HCT116 (cell line): ENCODE results near the gene FHOD3. TPM values are rescaled to one million over a fixed set of nuclear protein-coding genes. Genes with fewer than 3 reads are reported as not detected.

ENCODE experiments used
- ATAC-seq: fragments of 200-7000 bp; cut with Tn5 transposase; 2 replicates; pipeline ENCODE4 v1.9.1; 2020; ENCODE audit warnings: mild to moderate bottlenecking, moderate library complexity
- BruUV-seq: library from RNA; stranded (reverse); fragments of 400-500 nt; replicated peaks from 2 replicates; lab custom pipeline; 2021; lab: Mats Ljungman, UMichigan
- CTCF ChIA-PET: fragments of 300-600 bp; sonication (Branson Sonifier 250); formaldehyde crosslinking; loops from one replicate; lab custom pipeline; 2021; ENCODE audit warnings: antibody characterized with exemption; lab: Charles Lee
- POLR2A ChIA-PET: fragments of 300-600, 350-600 bp; sonication (Branson Sonifier 250); formaldehyde crosslinking; loops from one replicate; lab custom pipeline; 2021; ENCODE audit warnings: antibody characterized with exemption; lab: Charles Lee
- RAD21 ChIA-PET, 2 experiments: fragments of 300-600 bp; sonication (Branson Sonifier 250); formaldehyde crosslinking; loops; one replicate each; lab custom pipeline; 2023; ENCODE audit warnings: low total read pairs in 2 of 2; ENCODE audit not compliant: uncharacterized antibody in 2 of 2, unreplicated experiment in 2 of 2, low non-redundant PET in 1 of 2; lab: Charles Lee
- DNase-seq: peaks from one replicate; pipeline ENCODE4 v3.0.0-alpha.2; 2010; ENCODE audit warnings: low read depth, low spot score
- H2AFZ ChIP-seq: fragments of 200-600 bp; shearing (Covaris generic), sonication (generic); 2 replicates; pipeline ENCODE4 v1.6.1; 2017; ENCODE audit warnings: low read depth, mixed run types, mixed read lengths, antibody characterized with exemption, low read length; ENCODE audit not compliant: poor library complexity, severe bottlenecking
- H3K27ac ChIP-seq: 2 replicates; pipeline ENCODE4 v1.5.1; 2012; ENCODE audit warnings: low read depth, low read length
- H3K27me3 ChIP-seq: fragments of 200-600 bp; sonication (generic); 2 replicates; pipeline ENCODE4 v1.6.1; 2016; ENCODE audit warnings: mixed run types, low read length, mixed read lengths; ENCODE audit not compliant: insufficient read depth
- H3K36me3 ChIP-seq, 2 experiments: fragments of 200-500 bp in 1 of 2; fragments of 200-600 bp in 1 of 2; sonication (Bioruptor generic) in 1 of 2; sonication (generic) in 1 of 2; 2 replicates each; pipeline versions ENCODE4 v1.5.1 to v1.6.1; 2014 to 2016; ENCODE audit warnings: low read length in 2 of 2, inconsistent platforms in 1 of 2, mixed read lengths in 1 of 2, mixed run types in 1 of 2; ENCODE audit not compliant: insufficient read depth in 2 of 2, control insufficient read depth in 1 of 2
- H3K4me1 ChIP-seq, 2 experiments: fragments of 200-600 bp in 1 of 2; sonication (generic) in 1 of 2; 2 replicates each; pipeline versions ENCODE4 v1.5.1 to v1.6.1; 2012 to 2017; ENCODE audit warnings: low read length in 2 of 2, inconsistent platforms in 1 of 2, mild to moderate bottlenecking in 1 of 2, mixed read lengths in 1 of 2, mixed run types in 1 of 2, moderate library complexity in 1 of 2; ENCODE audit not compliant: insufficient read depth in 2 of 2, control insufficient read depth in 1 of 2
- H3K4me2 ChIP-seq: fragments of 200-600 bp; sonication (generic); 2 replicates; pipeline ENCODE4 v1.6.1; 2017; ENCODE audit warnings: mixed run types, low read length, mixed read lengths
- H3K4me3 ChIP-seq, 2 experiments: fragments of 200-600 bp in 1 of 2; sonication (generic) in 1 of 2; replicated peaks in 1 of 2; 2 replicates each; pipeline ENCODE4 v1.5.1; 2011 to 2016; ENCODE audit warnings: low read length in 2 of 2, control low read depth in 1 of 2, low read depth in 1 of 2, mild to moderate bottlenecking in 1 of 2, mixed read lengths in 1 of 2, mixed run types in 1 of 2
- H3K79me2 ChIP-seq: fragments of 200-600 bp; sonication (generic); 2 replicates; pipeline ENCODE4 v1.6.1; 2017; ENCODE audit warnings: mild to moderate bottlenecking, mixed run types, low read length, moderate library complexity, mixed read lengths; ENCODE audit not compliant: insufficient read depth
- H3K9ac ChIP-seq: fragments of 200-600 bp; sonication (generic); 2 replicates; pipeline ENCODE4 v1.6.1; 2016; ENCODE audit warnings: low read length, mixed read lengths
- H3K9me2 ChIP-seq: fragments of 200-600 bp; sonication (generic), shearing (Covaris generic); 2 replicates; pipeline ENCODE4 v1.6.1; 2017; ENCODE audit warnings: mixed run types, mild to moderate bottlenecking, moderate library complexity; ENCODE audit not compliant: insufficient read depth
- H3K9me3 ChIP-seq, 2 experiments: fragments of 200-500 bp in 1 of 2; fragments of 200-600 bp in 1 of 2; sonication (Bioruptor generic) in 1 of 2; sonication (generic) in 1 of 2; 2 replicates each; pipeline ENCODE4 v1.6.1; 2014 to 2017; ENCODE audit warnings: low read length in 2 of 2, mixed read lengths in 2 of 2, inconsistent platforms in 1 of 2, low read depth in 1 of 2, mild to moderate bottlenecking in 1 of 2, mixed run types in 1 of 2, moderate library complexity in 1 of 2; ENCODE audit not compliant: control insufficient read depth in 1 of 2, insufficient read depth in 1 of 2
- H4K20me1 ChIP-seq: fragments of 200-600 bp; sonication (generic), shearing (Covaris generic); 2 replicates; pipeline ENCODE4 v1.6.1; 2017; ENCODE audit warnings: mixed run types, mild to moderate bottlenecking, moderate library complexity; ENCODE audit not compliant: insufficient read depth
- CBX3 ChIP-seq: IDR thresholded peaks from 2 replicates; pipeline ENCODE4 v1.6.1; 2012; ENCODE audit warnings: low read depth
- CEBPB ChIP-seq: IDR thresholded peaks from 2 replicates; pipeline ENCODE4 v1.6.1; 2012; ENCODE audit warnings: low read depth
- ELF1 ChIP-seq: IDR thresholded peaks from 2 replicates; pipeline ENCODE4 v1.6.1; 2012; ENCODE audit warnings: low read depth, borderline replicate concordance
- EZH2phosphoT487 ChIP-seq: fragments of 200-600 bp; IDR thresholded peaks from 2 replicates; pipeline ENCODE4 v1.6.1; 2018; ENCODE audit warnings: antibody characterized with exemption, borderline replicate concordance
- FOSL1 ChIP-seq: IDR thresholded peaks from 2 replicates; pipeline ENCODE4 v1.6.1; 2012; ENCODE audit warnings: low read depth
- JUND ChIP-seq: IDR thresholded peaks from 2 replicates; pipeline ENCODE4 v1.6.1; 2012
- POLR2A ChIP-seq: IDR thresholded peaks from 2 replicates; pipeline ENCODE4 v1.7.0; 2011; ENCODE audit warnings: borderline replicate concordance; ENCODE audit not compliant: insufficient read depth, insufficient read length; ENCODE audit errors: extremely low read depth
- RAD21 ChIP-seq: IDR thresholded peaks from 2 replicates; pipeline ENCODE4 v1.6.1; 2012; ENCODE audit warnings: low read depth, mild to moderate bottlenecking
- SP1 ChIP-seq: IDR thresholded peaks from 2 replicates; pipeline ENCODE4 v1.6.1; 2012; ENCODE audit warnings: low read depth
- YY1 ChIP-seq: IDR thresholded peaks from 2 replicates; pipeline ENCODE4 v1.6.1; 2011; ENCODE audit warnings: low read length, low read depth, moderate library complexity, mild to moderate bottlenecking; ENCODE audit not compliant: insufficient replicate concordance; ENCODE audit errors: extremely low read depth
- ZFX ChIP-seq: fragments of 450-650 bp; IDR thresholded peaks from 2 replicates; pipeline ENCODE4 v1.6.1; 2017
- intact Hi-C: fragments of 100-400 bp; cut with micrococcal nuclease; formaldehyde crosslinking; loops from 2 replicates; pipeline ENCODE4 v1.10.0; 2022
- total RNA-seq: library from RNA; stranded (reverse); gene quantifications from one replicate; pipeline ENCODE4 v1.2.1, GENCODE V29; 2021; ENCODE audit not compliant: unreplicated experiment
- TF ChIP-seq, protein P1 (sequence below): IDR thresholded peaks from 2 replicates; pipeline ENCODE4 v1.6.1; 2012
- TF ChIP-seq, protein P2 (sequence below), 3 experiments: fragments of 200-600 bp in 1 of 3; sonication (generic) in 1 of 3; IDR thresholded peaks in 2 of 3; conservative IDR thresholded peaks in 1 of 3; 2 replicates each; pipeline ENCODE4 v1.5.1; 2012 to 2017; ENCODE audit warnings: low read depth in 2 of 3, low read length in 2 of 3, antibody characterized with exemption in 1 of 3, borderline replicate concordance in 1 of 3, control low read depth in 1 of 3, mild to moderate bottlenecking in 1 of 3, mixed read lengths in 1 of 3, mixed run types in 1 of 3, moderate library complexity in 1 of 3; ENCODE audit not compliant: insufficient read depth in 1 of 3
- TF ChIP-seq, protein P3 (sequence below): IDR thresholded peaks from 2 replicates; pipeline ENCODE4 v1.6.1; 2011; ENCODE audit warnings: mild to moderate bottlenecking, low read length, moderate library complexity; ENCODE audit not compliant: insufficient replicate concordance; ENCODE audit errors: extremely low read depth

FHOD3 gene
- total RNA-seq, 1 experiment from 2014 or later: 4.0 TPM

DNA sequence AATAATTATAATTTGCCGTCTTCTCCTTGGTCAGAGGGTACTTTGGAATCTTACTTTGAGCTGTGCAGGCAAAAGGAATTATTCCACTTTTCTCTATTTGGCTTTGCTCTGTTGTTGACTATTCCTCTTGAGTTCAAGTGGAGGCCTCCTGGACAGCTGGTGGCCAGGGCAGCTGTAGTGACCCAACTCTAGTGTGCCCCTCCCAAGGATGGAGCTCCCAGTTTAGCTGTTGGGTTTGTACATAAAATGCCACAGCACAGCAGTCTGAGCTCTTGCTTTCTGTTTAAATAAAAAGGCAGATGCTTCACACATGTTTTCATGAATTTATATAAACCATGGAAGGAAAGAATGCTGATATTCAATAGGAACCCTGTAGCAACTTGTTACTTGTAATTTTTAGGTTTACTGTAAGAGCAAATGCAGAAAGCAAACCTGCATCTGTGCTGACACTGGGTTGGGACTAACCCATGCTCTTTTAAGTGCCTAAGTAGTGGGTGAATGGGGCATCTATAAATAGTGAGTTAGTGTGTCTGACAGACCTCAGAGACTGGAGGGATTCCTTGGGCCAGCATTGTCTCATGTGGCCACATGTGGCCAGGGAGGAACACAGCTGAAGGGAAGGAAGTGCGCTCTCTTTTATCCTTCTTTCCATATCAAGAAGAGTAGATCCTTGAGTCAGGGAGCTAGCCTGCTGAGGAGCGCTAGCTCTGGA is 121.8 kb downstream of the FHOD3 start:
- TF ChIP-seq YY1: no peak
- TF ChIP-seq, all 23 proteins: peak for 0
- Histone ChIP-seq H3K9me2 (no peaks in the 10 kb centered on the region), H2AFZ (no peak overlapping the region), H3K9ac (no peak overlapping the region), H3K27me3 (no peaks in the 10 kb centered on the region), H3K4me2 (no peak overlapping the region), H3K36me3 (no peaks in the 10 kb centered on the region), H3K9me3 (no peaks in the 10 kb centered on the region), H3K27ac (no peak overlapping the region), H4K20me1 (no peaks in the 10 kb centered on the region), H3K79me2 (no peaks in the 10 kb centered on the region), H3K4me1 (peaks cover 8 to 15% of the 10 kb centered on the region in 2 experiments; a peak in 3 of 4 replicates), H3K4me3 (no peak overlapping the region)
- ChIA-PET CTCF (interaction anchor here (0.7 to 2.9 kb wide), 5 partner anchors 7 to 132 kb away, joined by 3 to 16 read pairs (median 4); no protein-coding TSS in a partner anchor), RAD21 (no interaction called here), POLR2A (no interaction called here)
- no TSS peak for BruUV-seq
- DNase-seq: no peak
- ATAC-seq: no peak
- intact Hi-C loops: loop anchor here (10.0 kb wide), 1 partner anchor 405 kb away; no protein-coding TSS in a partner anchor

DNA sequence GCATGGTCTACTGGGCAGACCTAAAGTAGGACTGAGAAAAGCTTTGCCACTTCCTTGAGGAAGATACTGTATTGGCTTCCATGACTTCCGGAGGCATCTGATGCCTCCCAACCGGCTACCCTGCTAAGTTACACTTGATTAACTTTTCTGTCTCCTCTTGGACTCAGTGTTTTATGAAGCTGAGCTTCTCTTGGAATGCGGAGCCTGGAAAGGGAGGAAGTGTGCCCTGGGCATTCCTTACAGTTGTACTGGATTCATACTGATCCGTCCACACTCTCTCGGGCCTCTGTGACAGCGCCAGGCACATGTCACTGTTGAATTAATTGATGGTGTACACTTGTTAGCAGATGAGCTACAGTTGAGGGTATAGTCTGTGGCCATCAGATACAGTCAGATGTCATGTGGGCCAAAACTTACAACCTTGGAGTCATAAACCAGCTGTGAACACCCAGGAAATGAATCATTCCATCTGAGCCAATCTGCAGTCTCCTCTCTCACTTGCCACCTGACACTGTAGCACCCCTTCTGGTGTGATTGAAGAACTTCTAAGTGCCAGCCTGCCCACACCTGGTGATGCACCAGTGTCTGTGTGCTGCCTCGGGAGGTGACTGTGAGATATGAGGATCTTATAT is 122.5 kb downstream of the FHOD3 start:
- H3K36me3 ChIP-seq: no peaks in the 10 kb centered on the region
- POLR2A ChIA-PET: no interaction called here
- peak; percentile 60 for DNase-seq
- TF ChIP-seq, protein P1, sequence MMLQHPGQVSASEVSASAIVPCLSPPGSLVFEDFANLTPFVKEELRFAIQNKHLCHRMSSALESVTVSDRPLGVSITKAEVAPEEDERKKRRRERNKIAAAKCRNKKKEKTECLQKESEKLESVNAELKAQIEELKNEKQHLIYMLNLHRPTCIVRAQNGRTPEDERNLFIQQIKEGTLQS: no peak
- peak; percentile 57; the same call in 1 of the 2 replicates for TF ChIP-seq CBX3
- TF ChIP-seq RAD21: peak; percentile 38
- TF ChIP-seq, protein P2, sequence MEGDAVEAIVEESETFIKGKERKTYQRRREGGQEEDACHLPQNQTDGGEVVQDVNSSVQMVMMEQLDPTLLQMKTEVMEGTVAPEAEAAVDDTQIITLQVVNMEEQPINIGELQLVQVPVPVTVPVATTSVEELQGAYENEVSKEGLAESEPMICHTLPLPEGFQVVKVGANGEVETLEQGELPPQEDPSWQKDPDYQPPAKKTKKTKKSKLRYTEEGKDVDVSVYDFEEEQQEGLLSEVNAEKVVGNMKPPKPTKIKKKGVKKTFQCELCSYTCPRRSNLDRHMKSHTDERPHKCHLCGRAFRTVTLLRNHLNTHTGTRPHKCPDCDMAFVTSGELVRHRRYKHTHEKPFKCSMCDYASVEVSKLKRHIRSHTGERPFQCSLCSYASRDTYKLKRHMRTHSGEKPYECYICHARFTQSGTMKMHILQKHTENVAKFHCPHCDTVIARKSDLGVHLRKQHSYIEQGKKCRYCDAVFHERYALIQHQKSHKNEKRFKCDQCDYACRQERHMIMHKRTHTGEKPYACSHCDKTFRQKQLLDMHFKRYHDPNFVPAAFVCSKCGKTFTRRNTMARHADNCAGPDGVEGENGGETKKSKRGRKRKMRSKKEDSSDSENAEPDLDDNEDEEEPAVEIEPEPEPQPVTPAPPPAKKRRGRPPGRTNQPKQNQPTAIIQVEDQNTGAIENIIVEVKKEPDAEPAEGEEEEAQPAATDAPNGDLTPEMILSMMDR (IDR thresholded peaks at IDR 0.05 in 2 of 3, conservative IDR thresholded peaks at IDR 0.05 in 1 of 3; ENCODE audit: borderline replicate concordance in 1 of 3, insufficient read depth in 1 of 3, low read depth in 2 of 3, low read length in 2 of 3): peak in 2 of 3 experiments; percentile 54 to 61; a peak in 4 of 6 replicates
- TF ChIP-seq JUND: peak; percentile 62
- no peak for TF ChIP-seq ZFX
- TF ChIP-seq CEBPB: no peak
- peak; percentile 52 for TF ChIP-seq SP1
- no peak for TF ChIP-seq EZH2phosphoT487
- TF ChIP-seq, protein P3, sequence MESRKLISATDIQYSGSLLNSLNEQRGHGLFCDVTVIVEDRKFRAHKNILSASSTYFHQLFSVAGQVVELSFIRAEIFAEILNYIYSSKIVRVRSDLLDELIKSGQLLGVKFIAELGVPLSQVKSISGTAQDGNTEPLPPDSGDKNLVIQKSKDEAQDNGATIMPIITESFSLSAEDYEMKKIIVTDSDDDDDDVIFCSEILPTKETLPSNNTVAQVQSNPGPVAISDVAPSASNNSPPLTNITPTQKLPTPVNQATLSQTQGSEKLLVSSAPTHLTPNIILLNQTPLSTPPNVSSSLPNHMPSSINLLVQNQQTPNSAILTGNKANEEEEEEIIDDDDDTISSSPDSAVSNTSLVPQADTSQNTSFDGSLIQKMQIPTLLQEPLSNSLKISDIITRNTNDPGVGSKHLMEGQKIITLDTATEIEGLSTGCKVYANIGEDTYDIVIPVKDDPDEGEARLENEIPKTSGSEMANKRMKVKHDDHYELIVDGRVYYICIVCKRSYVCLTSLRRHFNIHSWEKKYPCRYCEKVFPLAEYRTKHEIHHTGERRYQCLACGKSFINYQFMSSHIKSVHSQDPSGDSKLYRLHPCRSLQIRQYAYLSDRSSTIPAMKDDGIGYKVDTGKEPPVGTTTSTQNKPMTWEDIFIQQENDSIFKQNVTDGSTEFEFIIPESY: no peak
- no peak for TF ChIP-seq POLR2A
- peak; percentile 66 for TF ChIP-seq FOSL1
- TF ChIP-seq ELF1: no peak; the same call in 1 of the 2 replicates

More for the DNA sequence above, 122.5 kb downstream of the FHOD3 start:
- H3K27me3 ChIP-seq: no peaks in the 10 kb centered on the region
- no TSS peak for BruUV-seq
- no peak overlapping the region for H3K27ac ChIP-seq
- ATAC-seq: peak; percentile 98
- H3K79me2 ChIP-seq: no peaks in the 10 kb centered on the region
- H4K20me1 ChIP-seq: no peaks in the 10 kb centered on the region
- H3K4me3 ChIP-seq: no peak overlapping the region
- H3K9ac ChIP-seq: no peak overlapping the region
- H2AFZ ChIP-seq: no peak overlapping the region
- no peaks in the 10 kb centered on the region for H3K9me3 ChIP-seq
- ChIA-PET CTCF (interaction anchor here (0.7 to 2.9 kb wide), 6 partner anchors 8 to 132 kb away, joined by 3 to 16 read pairs (median 4); partner anchors contain the start of gene FHOD3), RAD21 (no interaction called here)
- H3K9me2 ChIP-seq: no peaks in the 10 kb centered on the region
- H3K4me2 ChIP-seq: peak overlapping the region; percentile 30
- intact Hi-C loops: loop anchor here (10.0 kb wide), 1 partner anchor 405 kb away; no protein-coding TSS in a partner anchor
- peaks cover 8 to 15% of the 10 kb centered on the region in 2 experiments; a peak in 3 of 4 replicates for H3K4me1 ChIP-seq
